NT2/D1 (cell line): Measurements from ENCODE around the gene SLC44A4.

Source experiments
- YY1 ChIP-seq: IDR thresholded peaks from 2 replicates; pipeline ENCODE4 v1.6.1; 2011; ENCODE audit not compliant: insufficient read length, insufficient read depth
- ZNF274 ChIP-seq: IDR thresholded peaks from 2 replicates; pipeline ENCODE4 v1.6.1; 2011; ENCODE audit warnings: mild to moderate bottlenecking, low read depth, low read length

DNA sequence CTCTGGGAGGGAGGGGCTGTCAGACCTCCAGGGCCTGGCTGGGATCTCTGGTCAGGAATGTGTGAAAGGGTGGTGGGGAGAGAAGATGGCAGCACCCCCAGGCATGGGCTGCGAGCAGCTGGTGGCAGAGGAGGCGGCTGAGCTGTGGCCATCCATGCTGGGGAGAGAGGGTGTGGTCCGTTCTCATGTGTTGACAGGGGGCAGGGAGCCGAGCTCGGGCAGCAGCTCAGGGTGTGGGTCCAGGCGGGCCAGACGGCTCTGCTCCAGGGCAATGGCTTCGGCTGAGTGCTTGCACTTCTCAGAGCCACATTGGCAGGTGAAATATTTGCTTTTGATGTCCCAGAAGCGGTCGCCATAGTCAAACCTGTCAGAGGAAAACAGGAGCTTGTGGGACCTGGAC, 1.1 kb upstream of the SLC44A4 start:
- TF ChIP-seq YY1 (no peak), ZNF274 (no peak)
